Gastroesophageal sphincter (tissue), 4 donors: ENCODE data around the gene P2RX1. TPM values are rescaled to one million over a fixed set of nuclear protein-coding genes. Genes with fewer than 3 reads are reported as not detected.

Experiments used
- ATAC-seq: fragments of 150-250 bp; one replicate; pipeline ENCODE4 v1.9.1; 2016; ENCODE audit warnings: mild to moderate bottlenecking, moderate library complexity
- H3K27ac ChIP-seq, 4 donors: fragments of 200-600 bp; sonication (generic) in 3 of 4; 1 replicate in 3 of 4; 2 replicates in 1 of 4; pipeline ENCODE4 v1.5.1; 2016 to 2019
- H3K27me3 ChIP-seq: fragments of 200-600 bp; sonication (generic); one replicate; pipeline ENCODE4 v1.5.1; 2019
- H3K36me3 ChIP-seq, 2 donors: fragments of 200-600 bp; sonication (generic); one replicate each; pipeline ENCODE4 v1.5.1; 2019; ENCODE audit warnings: control low read depth in 1 of 2
- H3K4me1 ChIP-seq, 3 donors: fragments of 200-600 bp; sonication (generic); 1 replicate in 2 of 3; 2 replicates in 1 of 3; pipeline ENCODE4 v1.5.1; 2016 to 2019; ENCODE audit warnings: control low read depth in 2 of 3
- H3K4me3 ChIP-seq, 2 donors: fragments of 200-600 bp; sonication (generic); one replicate each; pipeline ENCODE4 v1.5.1; 2019; ENCODE audit warnings: mild to moderate bottlenecking in 1 of 2, moderate library complexity in 1 of 2
- H3K9me3 ChIP-seq, 3 donors: fragments of 200-600 bp; sonication (generic); one replicate each; pipeline ENCODE4 v1.5.1; 2017 to 2019; ENCODE audit warnings: control low read depth in 2 of 3
- EP300 ChIP-seq: sonication (generic); formaldehyde crosslinking; IDR thresholded peaks from one replicate; pipeline ENCODE4 v1.6.1; 2017; ENCODE audit warnings: antibody characterized with exemption, mild to moderate bottlenecking
- POLR2A ChIP-seq, 2 donors: fragments of 450-650 bp; IDR thresholded peaks; one replicate each; pipeline ENCODE4 v1.6.1; 2017; ENCODE audit warnings: antibody characterized with exemption in 2 of 2, mild to moderate bottlenecking in 2 of 2, moderate library complexity in 1 of 2
- POLR2AphosphoS5 ChIP-seq: sonication (generic); formaldehyde crosslinking; IDR thresholded peaks from one replicate; pipeline ENCODE4 v1.6.1; 2017; ENCODE audit warnings: antibody characterized with exemption
- WGBS, 2 donors: methylation state at CpG; one replicate each; pipeline ENCODE4 v1.1.5; 2018; ENCODE audit warnings: low coverage in 1 of 2; 5-methylcytosine and 5-hydroxymethylcytosine counted together
- total RNA-seq, 4 donors: library from RNA; depleted of rRNA; stranded (reverse); fragments of >200 nt; gene quantifications; one replicate each; pipeline ENCODE4 v1.1.0, GENCODE V29; 2016
- TF ChIP-seq, protein P1 (sequence below), 4 experiments: fragments of 200-600 bp in 2 of 4; fragments of 450-650 bp in 2 of 4; sonication (generic) in 1 of 4; IDR thresholded peaks; one replicate each; pipeline ENCODE4 v1.5.1; 2017 to 2019; ENCODE audit warnings: antibody characterized with exemption in 4 of 4, mild to moderate bottlenecking in 2 of 4, moderate library complexity in 2 of 4

P2RX1 gene
- total RNA-seq, 4 donors from 2014 or later: 1.6 to 11.6 (median 3.2) TPM

DNA sequence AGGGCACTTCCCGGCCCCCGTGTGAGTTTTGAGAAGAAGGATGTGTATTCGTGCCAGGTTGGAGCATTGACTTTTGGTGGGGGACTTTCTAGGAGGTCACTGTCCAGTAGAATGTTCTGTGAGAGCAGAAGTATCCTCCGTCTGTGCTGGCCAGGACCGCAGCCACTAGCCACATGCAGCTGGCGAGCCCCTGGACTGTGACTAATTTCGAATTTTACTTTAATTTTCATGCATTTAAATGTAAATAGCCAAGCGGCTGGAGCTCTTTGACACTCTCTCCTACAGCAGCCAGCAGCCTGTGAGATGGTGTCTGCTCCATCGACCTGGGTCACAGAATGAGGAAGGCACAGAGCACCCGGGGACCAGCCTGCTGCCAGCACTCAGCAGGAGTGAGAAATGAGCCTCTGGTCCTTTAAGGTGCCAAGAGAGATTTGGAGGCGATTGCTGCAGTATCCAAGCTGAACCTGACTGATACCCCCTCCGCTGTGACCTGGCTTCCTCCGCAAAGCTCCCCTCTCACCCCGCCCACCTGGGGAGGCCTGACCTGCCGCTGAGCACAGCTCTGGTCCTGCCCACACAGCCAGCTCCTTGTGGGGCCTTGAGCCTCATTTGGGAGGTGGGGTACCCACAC is 40.2 kb upstream of the P2RX1 start:
- no peak overlapping the region for H3K4me3 ChIP-seq
- TF ChIP-seq EP300 (no peak), POLR2AphosphoS5 (no peak), POLR2A (IDR thresholded peaks at IDR 0.05) (no peak)
- TF ChIP-seq, protein P1, sequence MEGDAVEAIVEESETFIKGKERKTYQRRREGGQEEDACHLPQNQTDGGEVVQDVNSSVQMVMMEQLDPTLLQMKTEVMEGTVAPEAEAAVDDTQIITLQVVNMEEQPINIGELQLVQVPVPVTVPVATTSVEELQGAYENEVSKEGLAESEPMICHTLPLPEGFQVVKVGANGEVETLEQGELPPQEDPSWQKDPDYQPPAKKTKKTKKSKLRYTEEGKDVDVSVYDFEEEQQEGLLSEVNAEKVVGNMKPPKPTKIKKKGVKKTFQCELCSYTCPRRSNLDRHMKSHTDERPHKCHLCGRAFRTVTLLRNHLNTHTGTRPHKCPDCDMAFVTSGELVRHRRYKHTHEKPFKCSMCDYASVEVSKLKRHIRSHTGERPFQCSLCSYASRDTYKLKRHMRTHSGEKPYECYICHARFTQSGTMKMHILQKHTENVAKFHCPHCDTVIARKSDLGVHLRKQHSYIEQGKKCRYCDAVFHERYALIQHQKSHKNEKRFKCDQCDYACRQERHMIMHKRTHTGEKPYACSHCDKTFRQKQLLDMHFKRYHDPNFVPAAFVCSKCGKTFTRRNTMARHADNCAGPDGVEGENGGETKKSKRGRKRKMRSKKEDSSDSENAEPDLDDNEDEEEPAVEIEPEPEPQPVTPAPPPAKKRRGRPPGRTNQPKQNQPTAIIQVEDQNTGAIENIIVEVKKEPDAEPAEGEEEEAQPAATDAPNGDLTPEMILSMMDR (IDR thresholded peaks at IDR 0.05): no peak
- no peaks in the 10 kb centered on the region for H3K36me3 ChIP-seq
- no peak for ATAC-seq
- WGBS, 2 donors: 72 to 80% methylated on average over 6 to 7 of the region's 15 CpGs
- no peak overlapping the region for H3K27ac ChIP-seq
- no peaks in the 10 kb centered on the region for H3K9me3 ChIP-seq
- H3K4me1 ChIP-seq: peaks cover 0 to 42% (median 6%) of the 10 kb centered on the region in 3 donors
- H3K27me3 ChIP-seq: peaks cover 5% of the 10 kb centered on the region

DNA sequence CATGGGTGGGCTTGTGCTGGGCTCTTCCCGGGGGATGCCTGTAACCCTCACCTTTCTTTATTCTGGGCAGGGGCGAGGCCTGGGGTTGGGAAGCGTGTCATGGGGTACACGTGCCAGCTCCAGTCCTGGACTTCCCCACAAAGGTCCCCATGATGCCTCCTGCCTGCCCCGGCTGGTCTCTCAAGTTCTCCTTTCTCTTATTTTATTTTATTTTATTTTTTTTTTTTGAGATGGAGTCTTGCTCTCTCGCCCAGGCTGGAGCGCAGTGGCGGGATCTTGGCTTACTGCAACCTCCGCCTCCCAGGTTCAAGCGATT is 39.4 kb upstream of the P2RX1 start:
- H3K36me3 ChIP-seq: no peaks in the 10 kb centered on the region
- 57 to 83% methylated on average over 3 to 5 of the region's 10 CpGs for WGBS, 2 donors
- peak overlapping the region in 1 of 4 donors; percentile 2 for H3K27ac ChIP-seq
- H3K9me3 ChIP-seq: no peaks in the 10 kb centered on the region
- ATAC-seq: no peak
- no peak overlapping the region for H3K4me3 ChIP-seq
- peaks cover 0 to 34% (median 6%) of the 10 kb centered on the region in 3 donors for H3K4me1 ChIP-seq
- TF ChIP-seq, protein P1 (IDR thresholded peaks at IDR 0.05): no peak
- TF ChIP-seq POLR2A (IDR thresholded peaks at IDR 0.05) (no peak), POLR2AphosphoS5 (no peak), EP300 (no peak)
- H3K27me3 ChIP-seq: no peaks in the 10 kb centered on the region

DNA sequence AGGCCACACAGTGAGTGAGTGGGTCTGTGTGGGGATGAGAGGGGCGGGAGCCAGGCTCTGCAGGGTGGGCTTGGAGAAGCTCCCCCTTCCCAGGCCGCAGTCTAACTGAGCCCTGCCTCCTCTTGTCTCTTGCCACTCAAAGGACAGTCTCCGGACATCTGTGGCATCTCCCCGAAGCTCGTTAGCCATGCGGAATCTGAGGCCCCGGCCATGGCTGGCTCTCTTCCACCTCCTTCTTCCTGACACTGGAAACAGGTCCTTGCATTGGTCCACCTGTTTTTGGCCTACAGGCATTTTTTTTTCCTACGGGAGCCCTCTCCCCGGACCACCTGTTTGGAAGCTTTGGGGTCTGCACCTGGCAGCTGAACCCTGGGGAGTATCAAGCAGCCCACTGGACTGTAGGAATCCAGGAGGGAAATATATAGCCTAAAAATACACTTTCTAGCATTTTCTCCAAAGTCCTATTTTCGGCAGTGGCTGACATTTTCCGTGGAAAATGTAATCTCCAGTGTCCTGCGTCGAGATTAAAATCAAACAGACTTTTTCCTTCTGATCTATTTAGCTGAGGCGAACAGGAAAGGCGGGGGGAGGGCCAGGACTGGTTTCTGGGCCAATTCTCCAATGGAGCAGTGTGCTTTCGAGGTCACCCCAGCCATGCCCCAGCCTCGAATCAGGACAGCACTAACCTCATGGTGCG is 38.9 kb upstream of the P2RX1 start:
- Histone ChIP-seq H3K27ac (peak overlapping the region in 2 of 4 donors; percentile 2 to 31), H3K4me1 (peaks cover 0 to 29% (median 6%) of the 10 kb centered on the region in 3 donors), H3K4me3 (no peak overlapping the region), H3K9me3 (no peaks in the 10 kb centered on the region), H3K36me3 (no peaks in the 10 kb centered on the region), H3K27me3 (no peaks in the 10 kb centered on the region)
- 37 to 67% methylated on average over 10 to 11 of the region's 18 CpGs for WGBS, 2 donors
- no peak for TF ChIP-seq POLR2A (IDR thresholded peaks at IDR 0.05)
- TF ChIP-seq, protein P1 (IDR thresholded peaks at IDR 0.05): no peak
- TF ChIP-seq POLR2AphosphoS5: no peak
- no peak for TF ChIP-seq EP300
- no peak for ATAC-seq

DNA sequence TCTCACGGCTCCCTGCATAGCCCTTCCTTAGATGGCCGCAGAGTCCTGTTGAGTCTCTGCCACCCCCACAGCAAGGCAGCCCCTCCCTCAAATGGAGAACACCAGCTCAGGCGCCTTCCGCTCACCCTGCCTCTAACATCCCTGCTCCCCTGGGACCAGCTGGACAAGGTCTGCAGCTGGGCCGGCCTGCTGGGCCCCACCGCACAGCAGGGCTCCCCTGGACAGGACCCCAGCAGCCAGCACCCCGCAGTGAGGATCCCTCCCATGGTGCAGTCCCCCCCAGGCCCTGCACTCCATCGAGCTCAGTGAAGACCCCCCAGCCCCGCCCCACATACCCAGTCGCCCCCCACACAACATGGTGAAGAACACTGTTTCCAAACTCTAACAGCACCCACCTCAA is 37.8 kb upstream of the P2RX1 start:
- Histone ChIP-seq H3K27me3 (no peaks in the 10 kb centered on the region), H3K27ac (no peak overlapping the region), H3K4me1 (peaks cover 0 to 18% (median 0%) of the 10 kb centered on the region in 3 donors), H3K9me3 (no peaks in the 10 kb centered on the region), H3K4me3 (no peak overlapping the region), H3K36me3 (no peaks in the 10 kb centered on the region)
- ATAC-seq: no peak
- 90% methylated on average over 2 of the region's 10 CpGs; no CpG with 5 or more reads in 1 of the 2 donors for whole genome bisulfite sequencing, 2 donors
- TF ChIP-seq POLR2A (IDR thresholded peaks at IDR 0.05) (no peak), POLR2AphosphoS5 (no peak), EP300 (no peak)
- TF ChIP-seq, protein P1 (IDR thresholded peaks at IDR 0.05): no peak

DNA sequence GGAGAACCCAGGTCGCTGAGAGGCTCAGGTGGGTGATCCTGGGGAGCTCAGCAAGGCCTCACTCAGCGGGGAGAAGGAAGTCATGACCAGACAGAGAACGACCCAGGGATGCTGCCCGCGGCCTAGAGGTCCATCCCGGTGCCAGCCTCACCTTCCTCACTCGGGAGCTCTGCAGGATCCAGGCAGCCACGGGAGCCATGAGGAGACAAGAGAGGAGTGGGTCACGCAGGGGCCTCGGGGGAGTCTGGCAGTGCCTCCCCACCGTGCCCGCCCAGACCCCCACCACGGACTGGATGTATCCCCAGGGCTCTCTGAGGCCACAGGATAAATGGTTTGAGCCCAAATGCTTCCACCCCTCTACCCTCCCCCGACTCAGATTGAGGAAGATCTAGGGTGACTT is 37.3 kb upstream of the P2RX1 start:
- no peak for ATAC-seq
- Histone ChIP-seq H3K36me3 (no peaks in the 10 kb centered on the region), H3K4me1 (peaks cover 0 to 16% (median 0%) of the 10 kb centered on the region in 3 donors), H3K9me3 (no peaks in the 10 kb centered on the region), H3K27me3 (no peaks in the 10 kb centered on the region), H3K4me3 (no peak overlapping the region), H3K27ac (no peak overlapping the region)
- 88% methylated on average over 6 of the region's 14 CpGs; no CpG with 5 or more reads in 1 of the 2 donors for WGBS, 2 donors
- TF ChIP-seq EP300: no peak
- no peak for TF ChIP-seq POLR2A (IDR thresholded peaks at IDR 0.05)
- TF ChIP-seq, protein P1 (IDR thresholded peaks at IDR 0.05): no peak
- no peak for TF ChIP-seq POLR2AphosphoS5
